NCI-H774 (cell line): Measurements from ENCODE around the gene RAB11FIP2.
"Not testable (repeated sequence)": the region's sequence is repeated elsewhere in the genome, so short reads cannot be mapped to it uniquely, and the experiment has no call there.

ENCODE experiments used
- DNase-seq: peaks from one replicate; lab custom pipeline; 2025; lab: John Stamatoyannopoulos, UW

The RAB11FIP2 gene

GRCh38 chr10:118046395-118047156 lies at the start of gene RAB11FIP2:
Gene RAB11FIP2, minus strand, starts transcription at chr10:118046941. Its CDS starts 778 bp downstream, at chr10:118046163.
- DNase-seq: peak; percentile 76

GRCh38 chr10:118096022-118096421 lies 49.3 kb upstream of the RAB11FIP2 start:
- DNase-seq: no peak

GRCh38 chr10:118092209-118092608 lies 45.5 kb upstream of the RAB11FIP2 start:
- no peak for DNase-seq

GRCh38 chr10:118080817-118081216 lies 34.1 kb upstream of the RAB11FIP2 start:
- no peak for DNase-seq

- no peak for DNase-seq
These were observed 30.0 kb upstream of the RAB11FIP2 start for GRCh38 chr10:118076705-118077104.

GRCh38 chr10:118072840-118073239 lies 26.1 kb upstream of the RAB11FIP2 start:
- no peak for DNase-seq

- DNase-seq: not testable (repeated sequence)
These were observed 20.6 kb upstream of the RAB11FIP2 start for GRCh38 chr10:118067389-118067788.

- no peak for DNase-seq
These were observed 16.1 kb upstream of the RAB11FIP2 start for GRCh38 chr10:118062798-118063238.

- DNase-seq: no peak
These were observed 11.6 kb upstream of the RAB11FIP2 start for GRCh38 chr10:118058371-118058770.

- DNase-seq: no peak
These were observed 10.6 kb upstream of the RAB11FIP2 start for GRCh38 chr10:118057361-118057760.

GRCh38 chr10:118054383-118054782 lies 7.6 kb upstream of the RAB11FIP2 start:
- no peak for DNase-seq

GRCh38 chr10:118052816-118053215 lies 6.1 kb upstream of the RAB11FIP2 start:
- no peak for DNase-seq

GRCh38 chr10:118047880-118048279 lies 1.1 kb upstream of the RAB11FIP2 start:
- no peak for DNase-seq

- no peak for DNase-seq
These were observed 497 bp upstream of the RAB11FIP2 start for GRCh38 chr10:118047157-118047719.

GRCh38 chr10:118045837-118046394 lies 825 bp downstream of the RAB11FIP2 start:
- no peak for DNase-seq

GRCh38 chr10:118045158-118045836 lies 1.4 kb downstream of the RAB11FIP2 start:
- no peak for DNase-seq

- no peak for DNase-seq
These were observed 3.9 kb downstream of the RAB11FIP2 start for GRCh38 chr10:118042827-118043242.

- DNase-seq: no peak
These were observed 4.4 kb downstream of the RAB11FIP2 start for GRCh38 chr10:118042336-118042735.

GRCh38 chr10:118041316-118041715 lies 5.4 kb downstream of the RAB11FIP2 start:
- DNase-seq: no peak

GRCh38 chr10:118036281-118036875 lies 10.4 kb downstream of the RAB11FIP2 start:
- DNase-seq: no peak

GRCh38 chr10:118035354-118036005 lies 11.3 kb downstream of the RAB11FIP2 start:
- DNase-seq: no peak

- no peak for DNase-seq
These were observed 11.9 kb downstream of the RAB11FIP2 start for GRCh38 chr10:118034791-118035261.
